IPS-20b (cell line): ENCODE results near the gene ATP2B3.

Experiments used
- H3K27ac ChIP-seq: one replicate; pipeline ENCODE4 v1.5.1; 2013; ENCODE audit warnings: low read length
- H3K27me3 ChIP-seq: 2 replicates; pipeline ENCODE4 v1.6.1; 2013; ENCODE audit warnings: mild to moderate bottlenecking, low read length, inconsistent platforms; ENCODE audit not compliant: insufficient read depth
- H3K36me3 ChIP-seq: 2 replicates; pipeline ENCODE4 v1.6.1; 2013; ENCODE audit warnings: low read depth, mild to moderate bottlenecking, inconsistent platforms, low read length, moderate library complexity; ENCODE audit not compliant: insufficient read depth
- H3K4me1 ChIP-seq: 2 replicates; pipeline ENCODE4 v1.6.1; 2013; ENCODE audit warnings: mild to moderate bottlenecking, control low read depth, inconsistent platforms, low read length, moderate library complexity; ENCODE audit not compliant: insufficient read depth
- H3K4me3 ChIP-seq: 2 replicates; pipeline ENCODE4 v1.5.1; 2013; ENCODE audit warnings: mild to moderate bottlenecking, low read length, inconsistent platforms
- H3K9ac ChIP-seq: 2 replicates; pipeline ENCODE4 v1.6.1; 2013; ENCODE audit warnings: low read depth, mild to moderate bottlenecking, inconsistent platforms, low read length, moderate library complexity
- H3K9me3 ChIP-seq: 2 replicates; pipeline ENCODE4 v1.6.1; 2013; ENCODE audit warnings: mild to moderate bottlenecking, low read depth, low read length, inconsistent platforms; ENCODE audit not compliant: insufficient read depth

Gene ATP2B3

DNA sequence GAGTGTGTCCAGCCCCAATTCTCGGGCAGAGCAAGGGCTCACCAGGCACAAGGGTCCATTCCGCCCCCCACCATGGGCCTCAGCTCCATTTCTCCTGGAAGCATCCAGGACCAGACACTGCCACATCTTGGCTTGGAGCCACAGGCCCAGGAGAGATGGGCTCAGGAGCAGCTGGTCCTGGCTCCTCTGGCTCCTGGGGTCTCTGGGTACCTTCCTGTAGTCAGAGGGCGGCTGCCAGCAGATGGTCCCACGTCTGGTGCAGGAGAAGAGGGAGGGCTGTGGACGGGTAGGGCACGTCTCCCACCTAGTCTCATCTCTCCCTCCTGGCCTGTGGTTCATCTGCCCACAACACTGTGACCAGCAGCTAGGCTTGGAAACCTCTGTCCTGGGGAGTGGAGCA lies 8.0 kb downstream of the ATP2B3 start:
- Histone ChIP-seq H3K4me3 (no peak overlapping the region), H3K4me1 (no peaks in the 10 kb centered on the region), H3K9me3 (no peaks in the 10 kb centered on the region), H3K27me3 (peaks cover 17% of the 10 kb centered on the region), H3K9ac (no peak overlapping the region), H3K27ac (no peak overlapping the region), H3K36me3 (no peaks in the 10 kb centered on the region)

GRCh38 chrX:153526042-153526441 lies 8.6 kb downstream of the ATP2B3 start:
- Histone ChIP-seq H3K27me3 (peaks cover 11% of the 10 kb centered on the region), H3K9ac (no peak overlapping the region), H3K4me1 (no peaks in the 10 kb centered on the region), H3K27ac (no peak overlapping the region), H3K9me3 (no peaks in the 10 kb centered on the region), H3K36me3 (no peaks in the 10 kb centered on the region), H3K4me3 (no peak overlapping the region)

DNA sequence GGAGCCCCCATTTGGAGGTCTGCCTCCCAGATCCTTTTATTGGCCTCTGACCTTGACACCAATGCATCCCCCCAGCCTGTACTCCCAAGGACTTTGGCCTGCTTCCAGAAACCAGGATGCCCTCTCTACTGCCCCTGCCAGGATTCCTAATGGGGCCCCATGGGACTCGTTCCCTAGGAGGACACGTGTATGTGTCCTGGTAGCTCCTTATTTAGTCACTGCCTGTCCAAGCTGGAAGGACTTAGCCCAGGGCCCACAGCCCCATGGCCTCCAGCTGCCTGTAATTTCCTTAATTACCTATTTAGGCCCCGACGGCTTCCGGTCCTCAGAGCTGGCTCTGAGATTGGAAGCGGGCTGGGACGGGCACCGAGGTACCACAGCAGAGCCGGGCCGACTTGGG lies 9.4 kb downstream of the ATP2B3 start:
- H3K4me3 ChIP-seq = no peak overlapping the region
- no peak overlapping the region for H3K9ac ChIP-seq
- H3K4me1 ChIP-seq = no peaks in the 10 kb centered on the region
- H3K27ac ChIP-seq = no peak overlapping the region
- no peaks in the 10 kb centered on the region for H3K36me3 ChIP-seq
- H3K27me3 ChIP-seq = peaks cover 4% of the 10 kb centered on the region
- H3K9me3 ChIP-seq = no peaks in the 10 kb centered on the region

DNA sequence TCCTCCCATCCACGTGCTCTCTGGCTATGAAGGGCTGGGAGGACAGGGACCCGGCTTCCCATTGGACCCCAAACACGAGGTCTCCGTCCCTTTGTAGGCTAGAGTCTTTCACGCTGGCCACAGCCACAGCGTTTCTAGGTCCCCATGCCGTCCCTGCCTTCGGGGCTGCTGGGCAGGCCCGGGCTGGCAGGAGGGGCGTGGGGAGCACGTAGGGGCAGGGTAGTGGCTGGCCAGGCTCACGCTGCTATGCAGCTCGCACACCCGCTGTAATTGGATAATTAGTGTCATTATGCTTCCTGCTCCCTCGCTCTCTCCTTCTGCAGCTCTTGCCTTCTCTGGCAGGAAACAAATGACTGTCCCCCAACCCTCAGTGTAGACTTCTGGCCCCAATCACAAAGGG lies 9.8 kb downstream of the ATP2B3 start:
- H3K27ac ChIP-seq = no peak overlapping the region
- H3K36me3 ChIP-seq = no peaks in the 10 kb centered on the region
- no peaks in the 10 kb centered on the region; the same call in 1 of the 2 replicates for H3K27me3 ChIP-seq
- no peak overlapping the region for H3K4me3 ChIP-seq
- no peak overlapping the region for H3K9ac ChIP-seq
- H3K9me3 ChIP-seq = no peaks in the 10 kb centered on the region
- no peaks in the 10 kb centered on the region for H3K4me1 ChIP-seq

DNA sequence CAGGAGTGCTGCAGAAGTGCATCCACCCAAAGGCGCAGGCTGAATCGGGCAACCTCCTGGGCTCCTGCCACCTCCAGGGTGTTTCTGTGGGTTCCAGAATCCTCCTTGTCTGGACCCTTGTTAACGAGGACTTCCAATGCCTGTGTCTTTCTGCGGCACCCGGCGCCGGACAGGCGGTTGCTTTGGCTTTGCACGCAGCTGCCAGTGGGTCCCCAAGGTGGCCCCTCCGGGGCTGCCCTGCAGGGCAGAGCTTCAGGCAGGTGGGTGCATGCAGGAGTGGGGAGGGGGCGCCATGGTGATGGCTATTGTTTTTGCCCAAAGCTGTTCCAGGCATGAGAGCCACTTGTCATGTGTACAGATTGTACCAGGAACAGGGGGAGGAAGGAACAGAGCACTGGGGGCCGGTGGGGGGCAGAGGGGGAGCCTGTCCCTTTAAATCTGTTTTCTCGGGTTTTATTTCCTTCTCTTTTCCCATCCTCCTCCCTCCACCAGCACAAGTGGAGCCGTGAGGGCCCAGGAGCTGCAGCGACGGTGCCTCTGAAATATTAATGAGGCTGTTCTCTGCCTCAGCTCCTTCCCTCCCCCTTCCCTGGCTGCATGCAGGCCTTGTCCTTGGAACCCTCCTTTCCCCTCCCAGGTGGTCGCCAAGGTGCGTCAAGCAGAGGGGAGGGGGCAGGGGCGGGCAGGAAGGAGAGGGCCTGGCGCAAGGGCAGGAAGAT lies 13.1 kb downstream of the ATP2B3 start:
- Histone ChIP-seq H3K27ac (no peak overlapping the region), H3K9me3 (no peaks in the 10 kb centered on the region), H3K27me3 (no peaks in the 10 kb centered on the region)

DNA sequence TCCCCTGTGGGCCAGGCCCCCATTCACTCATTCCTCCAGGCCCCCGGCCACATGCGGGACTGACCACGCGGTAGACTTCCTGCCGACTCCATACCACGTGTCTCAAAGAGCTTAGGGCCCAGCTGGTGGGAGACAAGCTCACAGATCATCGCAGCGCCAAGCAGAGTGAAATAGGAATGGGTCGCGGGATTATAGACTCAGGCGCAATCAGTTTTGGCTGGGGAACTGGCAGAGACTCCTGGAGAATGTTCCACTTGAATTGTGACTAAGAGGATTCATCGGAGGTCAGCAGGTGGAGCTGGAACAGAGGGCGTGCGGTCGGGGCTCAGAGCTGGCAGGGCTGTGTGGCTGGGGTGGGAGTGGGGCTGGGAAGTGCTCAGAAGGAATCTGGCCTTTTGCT lies 15.6 kb downstream of the ATP2B3 start:
- Histone ChIP-seq H3K4me1 (no peaks in the 10 kb centered on the region), H3K9ac (no peak overlapping the region), H3K4me3 (no peak overlapping the region), H3K27ac (no peak overlapping the region), H3K9me3 (no peaks in the 10 kb centered on the region), H3K27me3 (no peaks in the 10 kb centered on the region), H3K36me3 (no peaks in the 10 kb centered on the region)

More for the DNA sequence above, 13.1 kb downstream of the ATP2B3 start:
- Histone ChIP-seq H3K36me3 (no peaks in the 10 kb centered on the region), H3K9ac (no peak overlapping the region), H3K4me1 (no peaks in the 10 kb centered on the region), H3K4me3 (no peak overlapping the region)

DNA sequence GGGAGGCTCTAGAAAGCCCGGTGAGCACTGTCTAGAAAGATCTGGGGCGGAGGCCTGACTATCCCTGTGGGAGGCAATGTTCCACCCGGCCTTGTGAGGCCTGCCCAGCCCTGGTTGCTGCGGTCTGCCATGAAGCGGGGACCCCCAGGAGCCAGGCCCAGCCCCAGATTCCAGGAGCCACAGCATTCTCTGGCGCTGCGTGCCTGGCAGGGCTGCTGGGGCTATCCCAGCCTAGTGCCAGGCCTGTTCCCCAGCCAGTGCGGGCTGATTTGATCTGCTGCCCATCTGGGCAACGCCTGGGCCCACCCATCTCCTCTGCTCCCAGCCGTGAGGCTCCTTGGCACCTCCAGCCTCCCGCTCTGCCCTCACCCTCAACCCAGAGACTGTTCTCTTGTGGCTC lies 19.6 kb downstream of the ATP2B3 start:
- Histone ChIP-seq H3K9ac (no peak overlapping the region), H3K27ac (no peak overlapping the region), H3K4me3 (no peak overlapping the region), H3K9me3 (no peaks in the 10 kb centered on the region), H3K36me3 (no peaks in the 10 kb centered on the region), H3K4me1 (no peaks in the 10 kb centered on the region), H3K27me3 (peaks cover 4% of the 10 kb centered on the region; the same call in 1 of the 2 replicates)

DNA sequence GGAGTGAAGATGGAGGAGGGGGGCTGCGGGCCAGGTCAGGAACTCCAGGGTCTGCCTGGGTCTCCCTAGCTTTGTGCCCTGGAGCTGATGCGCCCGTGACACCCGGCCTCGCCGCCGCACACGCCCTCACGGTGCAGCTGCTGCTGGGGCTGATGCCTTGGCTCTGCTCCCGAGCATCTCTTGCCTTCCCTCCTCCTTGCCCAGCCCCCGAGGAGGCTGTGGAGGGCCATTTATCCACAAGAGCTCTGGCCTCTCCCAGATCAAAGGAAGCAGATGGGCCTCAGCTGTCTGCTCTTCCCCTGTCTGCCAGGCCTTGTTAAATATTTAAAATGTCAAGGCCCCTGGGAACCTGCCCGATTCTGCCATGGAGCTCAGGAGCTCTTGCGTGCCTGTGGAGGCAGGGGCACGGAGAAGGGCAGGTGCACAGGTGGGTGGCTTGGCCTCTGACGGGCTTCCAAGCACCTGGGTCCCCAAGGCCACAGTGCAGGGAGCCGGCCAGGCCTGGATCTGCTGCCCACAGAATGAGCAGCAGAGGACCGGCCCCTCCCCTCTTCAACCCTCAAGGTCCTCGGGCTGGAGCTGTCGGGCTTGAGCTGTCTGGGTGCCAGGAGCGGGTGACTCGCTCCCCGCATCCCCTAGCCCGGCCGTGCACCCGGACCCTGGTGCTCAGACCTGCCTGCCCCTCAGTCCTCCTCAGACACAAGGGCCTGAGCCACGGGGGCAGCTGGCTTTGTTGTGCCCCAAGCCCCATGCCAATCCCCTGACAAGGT lies 20.3 kb downstream of the ATP2B3 start:
- Histone ChIP-seq H3K4me1 (no peaks in the 10 kb centered on the region), H3K27ac (no peak overlapping the region), H3K27me3 (peaks cover 4% of the 10 kb centered on the region; the same call in 1 of the 2 replicates), H3K9ac (no peak overlapping the region), H3K4me3 (no peak overlapping the region), H3K9me3 (no peaks in the 10 kb centered on the region), H3K36me3 (no peaks in the 10 kb centered on the region)

- H3K27ac ChIP-seq = no peak overlapping the region
- H3K27me3 ChIP-seq = peaks cover 4% of the 10 kb centered on the region; the same call in 1 of the 2 replicates
- H3K9ac ChIP-seq = no peak overlapping the region
- no peaks in the 10 kb centered on the region for H3K9me3 ChIP-seq
- no peaks in the 10 kb centered on the region for H3K4me1 ChIP-seq
- H3K4me3 ChIP-seq = no peak overlapping the region
- H3K36me3 ChIP-seq = no peaks in the 10 kb centered on the region
These were observed 21.0 kb downstream of the ATP2B3 start for GRCh38 chrX:153538424-153538823.

- Histone ChIP-seq H3K27me3 (peaks cover 4% of the 10 kb centered on the region; the same call in 1 of the 2 replicates), H3K9ac (no peak overlapping the region), H3K36me3 (no peaks in the 10 kb centered on the region), H3K4me1 (no peaks in the 10 kb centered on the region), H3K27ac (no peak overlapping the region), H3K9me3 (no peaks in the 10 kb centered on the region), H3K4me3 (no peak overlapping the region)
These were observed 21.9 kb downstream of the ATP2B3 start for GRCh38 chrX:153539171-153539978.

DNA sequence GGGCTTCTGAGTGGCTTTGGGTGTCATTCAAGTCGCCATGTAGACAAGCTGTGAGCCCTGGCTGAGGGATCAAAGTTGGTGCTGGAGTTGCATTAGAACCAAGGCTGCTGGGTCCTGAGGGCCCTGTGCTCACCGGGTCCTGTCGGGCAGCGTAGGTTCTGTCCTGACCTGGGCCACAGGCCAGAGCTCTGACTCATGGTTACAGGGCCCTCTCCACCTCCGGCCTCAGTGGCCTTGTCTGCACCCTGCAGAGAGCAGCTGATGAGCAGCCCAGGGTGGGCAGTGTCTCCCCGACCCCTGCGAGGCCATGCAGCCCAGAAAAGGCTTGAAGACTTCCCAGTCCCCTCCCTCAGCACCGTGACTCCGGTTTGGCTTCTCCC lies 22.5 kb downstream of the ATP2B3 start:
- H3K9me3 ChIP-seq = no peaks in the 10 kb centered on the region
- H3K4me1 ChIP-seq = no peaks in the 10 kb centered on the region
- H3K4me3 ChIP-seq = no peak overlapping the region
- H3K36me3 ChIP-seq = no peaks in the 10 kb centered on the region
- H3K27me3 ChIP-seq = peaks cover 4% of the 10 kb centered on the region; the same call in 1 of the 2 replicates
- H3K27ac ChIP-seq = no peak overlapping the region
- H3K9ac ChIP-seq = no peak overlapping the region
